Esophagus muscularis mucosa (tissue), 3 donors: ENCODE results near the gene TMEM132E.

Experiments
- POLR2A ChIP-seq: fragments of 450-650 bp; IDR thresholded peaks from one replicate; pipeline ENCODE4 v1.6.1; 2017; ENCODE audit warnings: antibody characterized with exemption, moderate library complexity, mild to moderate bottlenecking, low read depth
- POLR2AphosphoS5 ChIP-seq, 2 donors: sonication (generic); formaldehyde crosslinking; IDR thresholded peaks; one replicate each; pipeline ENCODE4 v1.6.1; 2017; ENCODE audit warnings: antibody characterized with exemption in 2 of 2
- TF ChIP-seq, protein P1 (sequence below), 3 experiments: fragments of 200-600 bp in 2 of 3; fragments of 450-650 bp in 1 of 3; sonication (generic) in 2 of 3; IDR thresholded peaks; one replicate each; pipeline ENCODE4 v1.5.1; 2017 to 2019; ENCODE audit warnings: antibody characterized with exemption in 3 of 3, mild to moderate bottlenecking in 2 of 3, moderate library complexity in 1 of 3

DNA sequence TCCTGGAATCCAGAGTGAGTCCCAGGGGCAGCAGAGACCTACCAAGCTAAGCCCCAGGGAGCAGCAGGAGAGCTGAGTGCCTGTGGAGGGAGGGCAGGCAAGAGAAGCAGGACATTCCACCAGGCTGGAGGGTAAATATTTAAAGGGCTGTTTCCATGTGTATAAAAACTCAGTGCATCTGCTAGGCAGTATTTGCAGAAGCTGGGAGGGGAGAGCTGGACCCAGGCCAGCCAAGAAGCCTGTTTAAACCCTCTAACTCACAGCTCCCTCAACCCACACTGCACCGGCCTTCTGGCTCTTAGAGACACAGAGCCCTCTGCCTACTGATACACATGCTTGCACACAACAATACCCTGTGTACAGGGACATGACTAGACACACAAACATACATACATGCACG lies 22.5 kb upstream of the TMEM132E start:
- TF ChIP-seq, protein P1, sequence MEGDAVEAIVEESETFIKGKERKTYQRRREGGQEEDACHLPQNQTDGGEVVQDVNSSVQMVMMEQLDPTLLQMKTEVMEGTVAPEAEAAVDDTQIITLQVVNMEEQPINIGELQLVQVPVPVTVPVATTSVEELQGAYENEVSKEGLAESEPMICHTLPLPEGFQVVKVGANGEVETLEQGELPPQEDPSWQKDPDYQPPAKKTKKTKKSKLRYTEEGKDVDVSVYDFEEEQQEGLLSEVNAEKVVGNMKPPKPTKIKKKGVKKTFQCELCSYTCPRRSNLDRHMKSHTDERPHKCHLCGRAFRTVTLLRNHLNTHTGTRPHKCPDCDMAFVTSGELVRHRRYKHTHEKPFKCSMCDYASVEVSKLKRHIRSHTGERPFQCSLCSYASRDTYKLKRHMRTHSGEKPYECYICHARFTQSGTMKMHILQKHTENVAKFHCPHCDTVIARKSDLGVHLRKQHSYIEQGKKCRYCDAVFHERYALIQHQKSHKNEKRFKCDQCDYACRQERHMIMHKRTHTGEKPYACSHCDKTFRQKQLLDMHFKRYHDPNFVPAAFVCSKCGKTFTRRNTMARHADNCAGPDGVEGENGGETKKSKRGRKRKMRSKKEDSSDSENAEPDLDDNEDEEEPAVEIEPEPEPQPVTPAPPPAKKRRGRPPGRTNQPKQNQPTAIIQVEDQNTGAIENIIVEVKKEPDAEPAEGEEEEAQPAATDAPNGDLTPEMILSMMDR (IDR thresholded peaks at IDR 0.05): no peak
- no peak for TF ChIP-seq POLR2AphosphoS5 (IDR thresholded peaks at IDR 0.05)
- TF ChIP-seq POLR2A: no peak
